ENCODE data around the gene KCNA10.
"Not testable (repeated sequence)": the region's sequence is repeated elsewhere in the genome, so short reads cannot be mapped to it uniquely, and the experiment has no call there.

The KCNA10 gene

DNA sequence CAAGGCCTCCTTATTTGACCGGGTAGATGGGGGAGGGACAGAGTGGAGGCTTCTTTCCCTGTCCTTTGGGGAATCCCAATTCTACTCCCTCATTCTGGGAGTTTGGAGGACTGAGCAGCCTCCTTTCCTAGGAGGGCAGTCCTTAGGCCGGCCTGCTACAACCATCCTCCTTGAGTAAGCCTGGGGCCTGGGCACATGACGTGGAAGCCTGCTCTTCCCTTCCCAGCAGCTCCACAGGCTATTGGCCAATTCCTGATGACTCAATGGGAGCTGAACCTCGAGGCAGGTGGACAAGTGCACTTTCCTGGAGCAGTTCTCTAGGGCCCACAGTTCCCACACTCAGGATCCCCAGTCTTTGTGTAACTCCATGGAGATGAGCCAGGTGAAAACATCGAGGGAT is 3.1 kb downstream of the KCNA10 start:
- no peak for DNase-seq (ENCODE audit: low read depth)
- TF ChIP-seq, protein P1, sequence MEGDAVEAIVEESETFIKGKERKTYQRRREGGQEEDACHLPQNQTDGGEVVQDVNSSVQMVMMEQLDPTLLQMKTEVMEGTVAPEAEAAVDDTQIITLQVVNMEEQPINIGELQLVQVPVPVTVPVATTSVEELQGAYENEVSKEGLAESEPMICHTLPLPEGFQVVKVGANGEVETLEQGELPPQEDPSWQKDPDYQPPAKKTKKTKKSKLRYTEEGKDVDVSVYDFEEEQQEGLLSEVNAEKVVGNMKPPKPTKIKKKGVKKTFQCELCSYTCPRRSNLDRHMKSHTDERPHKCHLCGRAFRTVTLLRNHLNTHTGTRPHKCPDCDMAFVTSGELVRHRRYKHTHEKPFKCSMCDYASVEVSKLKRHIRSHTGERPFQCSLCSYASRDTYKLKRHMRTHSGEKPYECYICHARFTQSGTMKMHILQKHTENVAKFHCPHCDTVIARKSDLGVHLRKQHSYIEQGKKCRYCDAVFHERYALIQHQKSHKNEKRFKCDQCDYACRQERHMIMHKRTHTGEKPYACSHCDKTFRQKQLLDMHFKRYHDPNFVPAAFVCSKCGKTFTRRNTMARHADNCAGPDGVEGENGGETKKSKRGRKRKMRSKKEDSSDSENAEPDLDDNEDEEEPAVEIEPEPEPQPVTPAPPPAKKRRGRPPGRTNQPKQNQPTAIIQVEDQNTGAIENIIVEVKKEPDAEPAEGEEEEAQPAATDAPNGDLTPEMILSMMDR (IDR thresholded peaks at IDR 0.05; ENCODE audit: control insufficient read depth, insufficient read depth, low read depth, low read length, missing control alignments), result no peak
- no peak overlapping the region for H3K4me3 ChIP-seq (ENCODE audit: control insufficient read depth, low read depth, low read length)

DNA sequence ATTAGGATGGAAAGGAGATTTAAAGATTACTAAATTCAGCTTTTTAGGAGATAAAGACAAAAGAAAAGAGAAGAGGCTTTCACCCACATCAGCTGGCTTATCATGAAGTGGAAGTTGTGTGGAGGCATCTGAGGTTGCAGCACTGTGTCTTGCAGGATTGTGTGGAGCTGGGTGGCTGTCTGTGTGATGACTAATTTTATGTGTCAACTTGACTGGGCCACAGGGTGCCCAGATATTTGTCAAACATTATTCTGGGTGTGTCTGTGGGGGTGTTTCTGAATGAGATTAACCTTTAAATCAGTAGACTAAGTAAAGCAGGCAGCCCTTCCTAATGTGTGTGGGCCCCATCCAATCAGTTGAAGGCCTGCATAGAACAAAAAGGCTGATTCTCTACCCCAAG is 3.9 kb downstream of the KCNA10 start:
- no peak overlapping the region for H3K4me3 ChIP-seq (ENCODE audit: control insufficient read depth, low read depth, low read length)
- no peak for DNase-seq (ENCODE audit: low read depth)
- TF ChIP-seq, protein P1 (IDR thresholded peaks at IDR 0.05; ENCODE audit: control insufficient read depth, insufficient read depth, low read depth, low read length, missing control alignments), result no peak

GRCh38 chr1:110513511-110513910 is 5.5 kb downstream of the KCNA10 start:
- TF ChIP-seq, protein P1 (IDR thresholded peaks at IDR 0.05; ENCODE audit: control insufficient read depth, insufficient read depth, low read depth, low read length, missing control alignments), result no peak
- no peak overlapping the region for H3K4me3 ChIP-seq (ENCODE audit: control insufficient read depth, low read depth, low read length)
- DNase-seq (ENCODE audit: low read depth), result no peak

GRCh38 chr1:110511436-110511835 is 7.5 kb downstream of the KCNA10 start:
- DNase-seq (ENCODE audit: low read depth), result no peak
- no peak overlapping the region for H3K4me3 ChIP-seq (ENCODE audit: control insufficient read depth, low read depth, low read length)
- TF ChIP-seq, protein P1 (IDR thresholded peaks at IDR 0.05; ENCODE audit: control insufficient read depth, insufficient read depth, low read depth, low read length, missing control alignments), result no peak

- H3K4me3 ChIP-seq (ENCODE audit: control insufficient read depth, low read depth, low read length); DNase-seq (ENCODE audit: low read depth): not testable (repeated sequence)
Measured at GRCh38 chr1:110510921-110511320, 8.1 kb downstream of the KCNA10 start.

GRCh38 chr1:110509655-110510054 is 9.3 kb downstream of the KCNA10 start:
- H3K4me3 ChIP-seq (ENCODE audit: control insufficient read depth, low read depth, low read length), result no peak overlapping the region
- DNase-seq (ENCODE audit: low read depth), result no peak
- TF ChIP-seq, protein P1 (IDR thresholded peaks at IDR 0.05; ENCODE audit: control insufficient read depth, insufficient read depth, low read depth, low read length, missing control alignments), result no peak

DNA sequence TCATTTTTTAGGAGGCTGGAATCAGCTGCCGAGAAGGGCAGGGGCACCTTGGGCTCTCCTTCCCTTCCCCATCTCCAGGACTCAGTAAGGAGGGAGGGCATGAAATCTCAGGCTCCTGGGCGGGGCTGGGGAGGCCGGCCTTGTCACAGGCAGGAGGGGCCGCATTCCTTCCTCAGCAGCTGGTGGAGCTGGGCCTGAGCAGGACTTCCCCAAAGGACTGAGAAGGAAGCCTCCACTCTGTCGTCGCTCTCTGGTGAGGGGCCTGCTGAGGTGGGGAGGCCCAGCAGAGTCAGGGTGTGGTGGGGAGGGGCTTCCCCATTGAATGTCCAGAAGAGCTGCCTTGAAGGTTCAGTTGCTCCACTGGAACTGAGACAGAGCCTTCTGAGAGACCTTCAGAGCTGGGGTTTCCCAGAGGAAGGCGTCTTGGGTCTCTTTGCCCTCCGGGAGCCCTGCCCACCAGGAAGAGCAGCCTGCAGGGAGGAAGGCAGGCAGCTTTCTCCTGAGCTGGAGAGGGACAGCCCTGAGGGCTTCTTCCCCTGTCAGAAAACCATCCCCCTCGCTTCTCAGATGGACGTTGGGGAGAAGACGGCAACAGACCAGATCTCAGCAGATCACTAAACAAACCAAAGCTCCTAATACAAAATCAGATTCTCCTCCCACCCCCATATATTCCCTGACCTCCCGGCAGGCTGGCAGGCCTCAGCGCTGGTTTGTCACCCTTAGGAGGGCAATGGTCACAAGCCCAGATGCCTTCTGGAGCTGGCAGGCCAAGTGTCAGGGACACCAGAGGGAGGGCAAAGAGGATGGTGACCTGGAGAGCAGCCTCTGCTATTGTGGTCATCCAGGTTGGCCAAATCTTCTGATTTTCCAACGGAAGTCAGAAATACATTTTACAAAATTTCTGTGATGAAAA is 10.7 kb downstream of the KCNA10 start:
- DNase-seq (ENCODE audit: low read depth), result no peak
- H3K4me3 ChIP-seq (ENCODE audit: control insufficient read depth, low read depth, low read length), result no peak overlapping the region
- TF ChIP-seq, protein P1 (IDR thresholded peaks at IDR 0.05; ENCODE audit: control insufficient read depth, insufficient read depth, low read depth, low read length, missing control alignments), result no peak

All from AG09309 (cell line).